Measurements from ENCODE around the gene USP32. TPM values are rescaled to one million over a fixed set of nuclear protein-coding genes. Genes with fewer than 3 reads are reported as not detected.
"Not testable (repeated sequence)": the region's sequence is repeated elsewhere in the genome, so short reads cannot be mapped to it uniquely, and the experiment has no call there.

Gene USP32
- total RNA-seq, 1 donor from 2014 or later, result 59.6 TPM

DNA sequence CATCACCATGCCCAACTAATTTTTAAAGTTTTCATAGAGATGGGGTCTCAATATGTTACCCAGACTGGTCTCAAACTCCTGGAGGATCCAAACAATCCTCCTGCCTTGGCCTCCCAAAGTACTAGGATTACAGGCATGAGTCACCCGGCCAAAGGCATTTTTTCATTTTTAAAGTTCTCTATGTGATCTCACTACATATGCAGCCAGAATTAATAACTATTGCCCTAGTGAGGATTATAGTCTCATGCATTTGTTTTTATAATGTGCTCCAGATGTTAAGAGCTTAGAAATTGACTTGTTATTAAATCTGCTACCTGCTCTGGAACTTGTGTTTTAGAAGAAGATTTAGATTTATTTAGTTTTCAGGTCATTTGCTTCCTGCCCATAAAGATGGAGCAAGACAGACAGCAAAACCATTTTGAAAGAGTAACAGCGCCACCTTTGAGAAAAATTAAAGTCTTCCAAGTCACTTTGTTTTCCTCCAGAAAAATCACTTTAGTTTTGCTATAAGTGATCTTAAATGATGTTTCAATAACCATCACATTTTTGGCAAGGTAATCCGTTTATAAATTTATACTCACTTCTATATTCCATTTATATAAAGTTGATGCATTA is 162.6 kb downstream of the USP32 start:
- no peaks in the 10 kb centered on the region for H3K27me3 Mint-ChIP-seq (ENCODE audit: unreplicated experiment)
- H3K4me3 Mint-ChIP-seq (ENCODE audit: unreplicated experiment), result no peak overlapping the region
- no peaks in the 10 kb centered on the region for H3K4me1 Mint-ChIP-seq (ENCODE audit: low read depth, unreplicated experiment)
- no peaks in the 10 kb centered on the region for H3K9me3 Mint-ChIP-seq (ENCODE audit: unreplicated experiment)
- TF ChIP-seq CTCF (IDR thresholded peaks at IDR 0.05; ENCODE audit: partially characterized antibody, unreplicated experiment), result no peak
- H3K36me3 Mint-ChIP-seq (ENCODE audit: unreplicated experiment), result no peaks in the 10 kb centered on the region
- no peak for DNase-seq
- no peak overlapping the region for H3K27ac Mint-ChIP-seq (ENCODE audit: unreplicated experiment)

GRCh38 chr17:60227276-60227675 is 164.7 kb downstream of the USP32 start:
- not testable (repeated sequence) for H3K36me3 Mint-ChIP-seq (ENCODE audit: unreplicated experiment); DNase-seq; H3K4me1 Mint-ChIP-seq (ENCODE audit: low read depth, unreplicated experiment); H3K27me3 Mint-ChIP-seq (ENCODE audit: unreplicated experiment); H3K9me3 Mint-ChIP-seq (ENCODE audit: unreplicated experiment); H3K4me3 Mint-ChIP-seq (ENCODE audit: unreplicated experiment); H3K27ac Mint-ChIP-seq (ENCODE audit: unreplicated experiment)

DNA sequence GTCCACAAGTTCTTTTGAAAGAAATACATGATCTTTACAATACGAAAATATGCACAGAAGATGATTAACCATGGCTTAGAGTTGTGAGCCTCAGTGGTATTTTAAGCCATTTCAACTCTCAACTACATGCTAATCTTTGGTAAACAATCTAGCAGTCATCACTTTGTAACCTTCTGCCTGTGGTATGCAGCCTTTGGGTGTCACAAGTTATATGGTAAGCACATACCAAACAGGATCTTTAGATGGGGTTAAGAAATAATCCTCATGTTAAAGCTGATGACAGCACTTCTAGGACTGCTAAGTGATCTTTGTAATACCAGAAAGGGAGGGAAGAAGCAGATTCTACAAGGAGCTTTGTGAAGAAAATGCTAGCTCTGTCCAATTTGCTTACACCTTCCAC is 167.9 kb downstream of the USP32 start:
- Mint-ChIP-seq H3K4me1 (ENCODE audit: low read depth, unreplicated experiment) (no peaks in the 10 kb centered on the region), H3K27ac (ENCODE audit: unreplicated experiment) (no peak overlapping the region), H3K9me3 (ENCODE audit: unreplicated experiment) (no peaks in the 10 kb centered on the region)

DNA sequence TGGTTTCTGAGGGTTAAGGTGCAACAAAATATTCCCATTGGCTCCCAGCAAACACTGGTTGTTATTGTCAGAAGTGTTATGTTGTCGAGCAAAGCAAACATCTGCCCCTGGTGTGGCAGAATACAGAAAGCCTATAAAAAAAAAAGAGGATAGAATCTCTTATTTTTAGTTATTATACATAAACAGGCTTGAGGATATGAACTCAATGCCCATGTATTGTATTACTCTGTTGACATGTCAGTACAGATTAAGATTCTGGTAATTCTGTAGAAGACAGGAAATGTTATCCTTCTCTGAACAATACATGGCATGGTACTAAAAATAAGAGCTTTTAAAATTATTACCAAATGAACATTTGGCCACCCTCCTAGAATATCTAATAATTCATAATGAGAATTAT is 168.5 kb downstream of the USP32 start:
- no peak for DNase-seq
- no peaks in the 10 kb centered on the region for H3K27me3 Mint-ChIP-seq (ENCODE audit: unreplicated experiment)
- no peak overlapping the region for H3K4me3 Mint-ChIP-seq (ENCODE audit: unreplicated experiment)
- no peak for TF ChIP-seq CTCF (IDR thresholded peaks at IDR 0.05; ENCODE audit: partially characterized antibody, unreplicated experiment)
- no peaks in the 10 kb centered on the region for H3K36me3 Mint-ChIP-seq (ENCODE audit: unreplicated experiment)
- no peak overlapping the region for H3K27ac Mint-ChIP-seq (ENCODE audit: unreplicated experiment)
- H3K9me3 Mint-ChIP-seq (ENCODE audit: unreplicated experiment), result no peaks in the 10 kb centered on the region
- no peaks in the 10 kb centered on the region for H3K4me1 Mint-ChIP-seq (ENCODE audit: low read depth, unreplicated experiment)

More for the DNA sequence above, 167.9 kb downstream of the USP32 start:
- H3K27me3 Mint-ChIP-seq (ENCODE audit: unreplicated experiment), result no peaks in the 10 kb centered on the region
- no peak overlapping the region for H3K4me3 Mint-ChIP-seq (ENCODE audit: unreplicated experiment)
- no peaks in the 10 kb centered on the region for H3K36me3 Mint-ChIP-seq (ENCODE audit: unreplicated experiment)
- no peak for TF ChIP-seq CTCF (IDR thresholded peaks at IDR 0.05; ENCODE audit: partially characterized antibody, unreplicated experiment)
- DNase-seq, result no peak

DNA sequence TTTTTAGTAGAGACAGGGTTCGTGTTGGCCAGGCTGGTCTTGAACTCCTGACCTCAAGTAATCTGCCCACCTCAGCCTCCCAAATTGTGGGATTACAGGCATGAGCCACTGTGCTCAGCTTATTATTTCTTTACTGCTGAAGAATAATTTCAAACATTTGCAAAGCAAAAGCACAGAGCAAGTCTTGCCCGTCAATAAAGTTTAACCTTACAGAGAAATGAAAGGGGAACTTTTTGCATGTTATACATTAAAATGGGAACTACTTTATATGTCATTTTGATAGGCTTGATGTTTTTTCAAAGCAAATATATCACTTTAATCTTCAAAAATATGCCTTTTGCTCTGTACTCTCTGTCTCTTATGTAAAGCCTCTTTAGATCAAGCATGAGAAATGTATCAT is 173.2 kb downstream of the USP32 start:
- H3K4me1 Mint-ChIP-seq (ENCODE audit: low read depth, unreplicated experiment); DNase-seq; H3K9me3 Mint-ChIP-seq (ENCODE audit: unreplicated experiment); H3K27ac Mint-ChIP-seq (ENCODE audit: unreplicated experiment); H3K27me3 Mint-ChIP-seq (ENCODE audit: unreplicated experiment); H3K4me3 Mint-ChIP-seq (ENCODE audit: unreplicated experiment); H3K36me3 Mint-ChIP-seq (ENCODE audit: unreplicated experiment): not testable (repeated sequence)

- not testable (repeated sequence) for H3K4me1 Mint-ChIP-seq (ENCODE audit: low read depth, unreplicated experiment); H3K27ac Mint-ChIP-seq (ENCODE audit: unreplicated experiment); H3K36me3 Mint-ChIP-seq (ENCODE audit: unreplicated experiment); H3K4me3 Mint-ChIP-seq (ENCODE audit: unreplicated experiment); H3K27me3 Mint-ChIP-seq (ENCODE audit: unreplicated experiment); DNase-seq; H3K9me3 Mint-ChIP-seq (ENCODE audit: unreplicated experiment)
Observed at GRCh38 chr17:60215895-60216294, 176.0 kb downstream of the USP32 start.

DNA sequence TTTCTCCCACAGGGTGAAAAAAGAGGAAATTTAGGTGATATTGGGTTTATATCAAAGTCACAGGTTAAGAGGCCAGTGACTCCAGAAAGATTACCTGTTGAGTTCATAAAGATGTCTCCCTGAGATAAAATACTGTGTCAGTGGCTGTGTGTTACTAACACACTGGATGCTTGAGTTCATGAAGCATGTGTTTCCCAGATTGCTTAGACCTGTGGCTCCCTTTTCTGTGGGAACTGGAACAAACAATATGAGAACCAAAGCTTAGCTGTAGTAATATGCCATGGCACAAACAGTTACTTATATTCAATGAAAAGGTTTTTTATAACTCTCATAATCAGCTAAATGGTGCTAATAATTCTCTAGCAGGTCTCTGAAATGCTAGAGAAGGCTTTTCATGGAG is 180.7 kb downstream of the USP32 start:
- H3K4me3 Mint-ChIP-seq (ENCODE audit: unreplicated experiment); H3K9me3 Mint-ChIP-seq (ENCODE audit: unreplicated experiment); H3K27me3 Mint-ChIP-seq (ENCODE audit: unreplicated experiment); H3K27ac Mint-ChIP-seq (ENCODE audit: unreplicated experiment); H3K4me1 Mint-ChIP-seq (ENCODE audit: low read depth, unreplicated experiment); H3K36me3 Mint-ChIP-seq (ENCODE audit: unreplicated experiment); DNase-seq: not testable (repeated sequence)

GRCh38 chr17:60208302-60208701 is 183.6 kb downstream of the USP32 start:
- H3K36me3 Mint-ChIP-seq (ENCODE audit: unreplicated experiment); H3K4me1 Mint-ChIP-seq (ENCODE audit: low read depth, unreplicated experiment); DNase-seq; H3K27ac Mint-ChIP-seq (ENCODE audit: unreplicated experiment); H3K4me3 Mint-ChIP-seq (ENCODE audit: unreplicated experiment); H3K27me3 Mint-ChIP-seq (ENCODE audit: unreplicated experiment); H3K9me3 Mint-ChIP-seq (ENCODE audit: unreplicated experiment): not testable (repeated sequence)

- H3K27ac Mint-ChIP-seq (ENCODE audit: unreplicated experiment); DNase-seq; H3K4me1 Mint-ChIP-seq (ENCODE audit: low read depth, unreplicated experiment); H3K27me3 Mint-ChIP-seq (ENCODE audit: unreplicated experiment); H3K4me3 Mint-ChIP-seq (ENCODE audit: unreplicated experiment); H3K9me3 Mint-ChIP-seq (ENCODE audit: unreplicated experiment); H3K36me3 Mint-ChIP-seq (ENCODE audit: unreplicated experiment): not testable (repeated sequence)
Observed at GRCh38 chr17:60205782-60206181, 186.2 kb downstream of the USP32 start.

- not testable (repeated sequence) for H3K36me3 Mint-ChIP-seq (ENCODE audit: unreplicated experiment); H3K4me1 Mint-ChIP-seq (ENCODE audit: low read depth, unreplicated experiment); H3K9me3 Mint-ChIP-seq (ENCODE audit: unreplicated experiment); DNase-seq; H3K27me3 Mint-ChIP-seq (ENCODE audit: unreplicated experiment); H3K27ac Mint-ChIP-seq (ENCODE audit: unreplicated experiment); H3K4me3 Mint-ChIP-seq (ENCODE audit: unreplicated experiment)
Observed at GRCh38 chr17:60198630-60199029, 193.3 kb downstream of the USP32 start.
